Stimulated activated naive CD8-positive, alpha-beta T cell treated with anti-CD3 and anti-CD28 coated beads, Interleukin-15, Interleukin-2, amounts not matched to agents 100 U/mL and 50 U/mL, for 24 hours (primary cell): ENCODE measurements around the gene PLEKHB2.
"Not testable (repeated sequence)": the region's sequence is repeated elsewhere in the genome, so short reads cannot be mapped to it uniquely, and the experiment has no call there.

Source experiments
- ATAC-seq: fragments of 150-1000 bp; cut with Tn5 transposase; one replicate; pipeline ENCODE4 v1.10.0; 2021
- DNase-seq: peaks from one replicate; pipeline ENCODE4 v3.0.0; 2021

Gene PLEKHB2

DNA sequence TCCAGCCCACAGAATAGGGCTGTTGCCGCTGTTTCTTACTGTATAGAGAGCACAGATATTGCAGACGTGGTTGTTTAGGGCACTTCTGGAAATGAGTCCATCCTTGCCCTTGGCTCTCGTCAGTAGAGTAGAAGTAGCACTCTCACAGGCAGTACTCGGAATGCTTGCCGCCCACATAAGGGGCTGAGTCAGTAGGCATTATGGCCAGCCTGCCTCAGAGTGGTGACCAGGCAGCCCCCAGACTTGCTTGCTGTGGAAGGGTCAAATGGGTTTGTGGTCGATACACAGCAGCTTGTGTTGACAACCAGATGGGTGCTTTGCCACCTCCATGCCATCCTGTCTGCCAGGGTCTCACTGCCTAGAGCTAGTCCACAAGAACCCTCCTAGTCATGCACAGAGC is 38.7 kb downstream of the PLEKHB2 start:
- ATAC-seq (no peak), DNase-seq (no peak)

DNA sequence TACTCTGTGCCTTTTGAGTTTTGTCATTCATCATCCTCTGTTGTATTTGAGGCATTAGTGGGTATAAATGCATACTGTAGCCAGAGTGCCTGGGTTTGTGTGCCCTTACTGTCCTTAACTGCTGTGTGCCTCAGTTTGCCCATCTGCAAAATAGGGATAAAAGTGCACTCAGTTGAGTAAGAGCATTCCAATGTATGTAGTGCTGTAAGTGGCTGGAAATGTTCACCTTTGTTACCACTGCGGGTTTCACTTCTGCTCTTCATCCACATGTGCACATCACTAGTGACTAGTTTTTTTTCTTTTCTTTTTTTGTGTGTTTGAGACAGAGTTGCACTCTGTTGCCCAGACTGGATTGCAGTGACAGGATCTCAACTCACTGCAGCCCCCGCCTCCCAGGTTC is 39.9 kb downstream of the PLEKHB2 start:
- ATAC-seq (no peak), DNase-seq (no peak)

DNA sequence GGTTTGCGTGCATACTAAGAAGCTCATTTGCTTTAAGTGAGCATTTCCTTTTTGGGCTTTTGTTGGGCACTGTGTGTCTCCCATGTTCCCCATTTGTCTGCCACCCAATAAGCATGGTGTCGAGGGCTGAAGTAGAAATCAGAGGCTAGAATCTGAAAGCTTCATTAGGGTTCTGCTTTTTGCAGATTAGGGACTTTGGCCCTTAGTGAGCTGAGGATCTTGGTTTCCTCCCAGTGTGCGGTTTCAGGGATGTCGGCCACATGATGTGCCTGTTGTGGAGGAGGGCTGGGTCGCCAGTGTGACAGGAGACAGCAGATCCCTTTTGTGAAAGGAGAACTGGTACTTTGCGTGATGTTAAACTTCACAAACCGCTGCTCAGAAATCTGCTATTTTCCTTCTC is 41.1 kb downstream of the PLEKHB2 start:
- DNase-seq (no peak), ATAC-seq (no peak)

DNA sequence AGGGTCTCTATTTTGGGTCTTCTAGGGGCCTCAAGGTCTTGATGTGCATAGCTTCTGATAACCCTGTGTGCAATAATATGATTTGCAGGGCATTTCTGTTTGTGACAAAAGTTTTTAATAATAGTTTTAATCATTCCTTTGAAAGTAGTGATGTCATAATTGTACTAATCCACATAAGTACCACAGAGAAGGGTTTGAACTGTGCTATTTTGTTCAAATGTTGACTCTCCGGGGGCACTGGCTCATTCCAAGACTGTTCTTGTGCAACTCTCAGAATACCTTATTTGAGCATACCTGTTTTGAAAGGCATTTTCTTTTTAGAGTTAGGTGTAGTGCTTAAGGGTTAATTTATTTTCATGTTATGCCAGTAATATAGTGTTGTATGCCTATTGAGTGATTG is 41.6 kb downstream of the PLEKHB2 start:
- ATAC-seq (no peak), DNase-seq (no peak)

DNA sequence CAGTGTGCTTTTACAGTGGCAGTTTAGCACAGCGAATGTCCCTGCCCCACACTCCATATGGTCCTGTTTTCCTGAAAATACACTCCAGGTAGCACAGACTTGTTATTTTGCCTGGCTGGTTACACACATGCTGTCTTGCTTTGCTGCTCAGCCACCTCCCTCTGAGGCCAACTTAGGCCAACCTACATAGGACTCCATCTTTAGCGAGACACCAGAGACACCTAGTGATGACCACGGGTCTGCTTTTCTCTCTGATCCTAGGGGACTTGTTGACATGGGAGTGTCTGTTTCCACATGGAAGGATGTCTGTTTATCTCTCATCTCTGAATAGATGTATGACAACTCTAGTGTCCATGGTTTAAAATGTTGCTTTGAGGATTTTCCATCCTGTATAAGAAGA is 43.3 kb downstream of the PLEKHB2 start:
- DNase-seq (no peak), ATAC-seq (no peak)

DNA sequence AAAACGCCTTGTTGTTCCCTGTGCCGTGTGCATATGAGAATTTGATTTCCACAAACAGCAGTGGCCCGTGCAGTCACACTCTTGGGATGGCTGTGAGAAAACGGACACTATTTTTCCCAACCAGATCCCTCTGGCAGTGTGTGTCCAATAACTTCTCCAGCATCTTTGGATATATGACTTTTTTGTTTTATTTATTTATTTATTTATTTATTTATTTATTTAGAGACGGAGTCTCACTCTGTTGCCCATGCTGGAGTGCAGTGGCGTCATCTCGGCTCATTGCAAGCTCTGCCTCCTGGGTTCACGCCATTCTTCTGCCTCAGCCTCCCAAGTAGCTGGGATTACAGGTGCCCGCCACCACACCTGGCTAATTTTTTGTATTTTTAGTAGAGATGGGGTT is 45.0 kb downstream of the PLEKHB2 start:
- not testable (repeated sequence) for DNase-seq, ATAC-seq

DNA sequence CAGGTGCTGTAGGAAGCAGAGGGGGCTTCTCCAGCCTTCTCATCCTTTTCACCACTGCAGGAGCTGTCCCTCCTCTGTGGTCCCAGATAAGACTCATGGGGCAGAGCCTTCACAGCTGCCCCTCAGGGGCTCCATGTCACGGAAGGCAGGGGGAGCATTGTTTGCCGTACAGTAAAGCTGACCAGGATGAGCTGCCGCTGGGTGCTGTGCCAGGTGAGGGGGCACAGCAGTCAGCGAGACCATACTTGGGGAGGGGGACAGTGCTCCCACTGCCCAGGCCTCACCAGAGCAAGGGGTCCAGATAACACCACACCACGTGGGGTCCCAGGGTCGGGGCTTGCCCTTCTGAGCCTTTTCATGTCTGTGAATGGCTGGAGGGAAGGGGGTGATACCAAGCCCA is 46.3 kb downstream of the PLEKHB2 start:
- no peak for ATAC-seq
- DNase-seq, result no peak

DNA sequence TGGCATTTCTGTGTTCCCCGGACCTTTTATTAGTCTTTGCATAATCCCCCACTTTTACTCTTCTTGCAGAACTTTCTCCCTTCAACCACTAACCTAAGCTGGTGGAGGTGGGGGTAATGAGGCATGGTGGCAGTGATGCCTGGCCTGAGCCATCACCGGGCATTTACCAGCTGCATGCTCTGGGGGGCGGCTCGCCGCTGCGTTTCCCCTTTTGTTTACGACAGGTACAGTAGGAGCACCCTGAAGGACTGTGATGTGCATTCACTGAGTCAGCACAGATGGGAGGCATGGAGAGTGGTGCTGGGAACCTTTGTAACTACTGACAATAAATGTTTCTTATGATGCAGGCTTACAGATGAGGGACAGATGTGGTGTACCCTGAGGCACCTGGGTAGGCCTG is 46.9 kb downstream of the PLEKHB2 start:
- no peak for ATAC-seq
- DNase-seq, result no peak

DNA sequence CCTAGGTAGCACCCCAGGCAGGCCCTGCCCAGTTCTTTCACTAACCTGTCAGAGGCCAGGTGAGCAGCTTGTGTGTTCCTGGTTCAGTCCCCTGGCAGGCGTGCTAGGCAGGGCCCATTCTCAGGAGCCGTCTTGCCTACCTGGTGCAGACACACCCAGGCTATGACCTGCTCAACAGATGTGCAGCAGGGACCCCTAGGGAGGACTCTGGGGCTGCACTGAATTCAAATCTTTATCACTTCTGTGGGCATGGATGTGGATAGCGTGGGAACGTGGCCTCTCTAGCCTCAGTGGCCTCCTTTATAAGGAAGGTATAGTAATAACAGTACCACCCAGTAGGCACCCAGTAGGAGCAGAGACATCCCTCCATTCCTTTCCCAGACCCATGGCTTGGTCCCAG is 48.4 kb downstream of the PLEKHB2 start:
- ATAC-seq, result no peak
- DNase-seq, result no peak

DNA sequence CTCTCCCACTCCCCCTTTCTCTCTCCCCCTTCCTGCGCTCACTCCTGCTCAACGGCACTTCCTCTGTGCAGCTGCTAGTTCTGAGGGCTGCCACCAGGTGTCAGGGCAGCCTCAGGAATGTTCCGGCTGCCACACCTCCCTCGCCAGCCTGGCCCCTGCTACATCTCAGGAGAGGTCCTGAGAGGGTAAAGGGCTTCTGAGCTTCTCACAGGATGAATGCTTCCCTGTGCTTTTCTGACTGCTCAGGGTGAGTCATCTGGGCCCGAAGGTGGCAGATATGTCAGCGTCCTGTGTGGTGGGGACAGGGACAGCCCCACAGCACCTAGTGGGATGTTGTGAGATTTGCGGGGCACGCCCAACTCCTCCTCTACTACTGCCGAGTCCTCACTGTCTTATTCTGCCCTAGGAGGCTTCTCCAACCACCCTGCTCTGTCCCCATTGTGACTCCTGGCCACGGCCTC is 49.0 kb downstream of the PLEKHB2 start:
- peak; percentile 100 for ATAC-seq
- DNase-seq, result peak; percentile 80

DNA sequence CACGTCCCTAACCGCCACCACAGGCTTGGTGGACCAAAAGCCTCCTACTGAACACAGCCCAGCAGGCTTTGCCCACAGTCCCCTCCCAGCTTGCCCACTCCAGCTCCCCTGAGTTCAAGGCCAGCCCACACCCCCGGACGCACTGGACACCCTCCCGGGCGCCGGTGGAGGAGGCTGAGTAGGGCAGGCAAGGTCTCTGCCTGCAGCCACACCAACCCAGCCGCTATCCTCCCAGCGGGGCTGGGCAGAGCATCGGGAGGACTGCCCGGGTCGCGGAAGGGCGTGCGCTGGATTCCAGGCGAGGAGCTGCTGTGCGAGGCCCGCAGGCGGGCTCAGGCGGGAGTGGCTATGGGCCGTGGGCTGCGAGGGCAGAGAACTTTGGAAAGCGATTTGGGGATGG is 49.5 kb downstream of the PLEKHB2 start:
- DNase-seq (no peak), ATAC-seq (no peak)

DNA sequence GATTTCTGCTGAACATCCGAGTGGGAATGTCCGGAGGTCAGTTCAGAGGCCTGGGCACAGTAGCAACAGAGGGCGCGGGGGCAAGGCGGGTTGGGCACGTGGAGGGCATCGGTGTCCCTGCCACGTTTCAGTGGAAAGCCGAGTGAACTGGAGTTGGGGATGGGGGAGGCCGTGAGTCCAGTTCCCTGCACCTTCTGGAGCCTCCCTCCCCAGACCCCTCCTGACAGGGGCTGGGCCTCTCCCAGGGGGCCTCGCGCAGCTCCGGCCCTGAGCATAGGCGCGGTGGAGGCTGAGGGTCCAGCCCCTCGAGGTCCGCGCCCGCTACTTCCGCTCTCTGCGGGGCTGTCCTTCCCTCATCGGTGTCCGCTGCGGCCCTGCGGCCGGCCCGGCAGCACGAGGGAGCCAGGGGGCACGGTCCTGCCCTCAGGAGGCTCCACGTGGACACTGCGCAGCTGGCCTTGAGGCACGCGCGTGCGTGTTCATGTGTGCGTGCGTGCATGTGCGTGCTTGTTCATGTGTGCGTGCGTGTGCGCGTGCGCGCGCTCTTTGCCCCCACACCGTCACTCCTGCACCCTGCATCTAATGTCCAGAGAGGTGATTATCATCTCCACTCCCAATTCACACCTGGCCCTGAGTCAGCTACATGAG is 50.2 kb downstream of the PLEKHB2 start:
- no peak for ATAC-seq

DNA sequence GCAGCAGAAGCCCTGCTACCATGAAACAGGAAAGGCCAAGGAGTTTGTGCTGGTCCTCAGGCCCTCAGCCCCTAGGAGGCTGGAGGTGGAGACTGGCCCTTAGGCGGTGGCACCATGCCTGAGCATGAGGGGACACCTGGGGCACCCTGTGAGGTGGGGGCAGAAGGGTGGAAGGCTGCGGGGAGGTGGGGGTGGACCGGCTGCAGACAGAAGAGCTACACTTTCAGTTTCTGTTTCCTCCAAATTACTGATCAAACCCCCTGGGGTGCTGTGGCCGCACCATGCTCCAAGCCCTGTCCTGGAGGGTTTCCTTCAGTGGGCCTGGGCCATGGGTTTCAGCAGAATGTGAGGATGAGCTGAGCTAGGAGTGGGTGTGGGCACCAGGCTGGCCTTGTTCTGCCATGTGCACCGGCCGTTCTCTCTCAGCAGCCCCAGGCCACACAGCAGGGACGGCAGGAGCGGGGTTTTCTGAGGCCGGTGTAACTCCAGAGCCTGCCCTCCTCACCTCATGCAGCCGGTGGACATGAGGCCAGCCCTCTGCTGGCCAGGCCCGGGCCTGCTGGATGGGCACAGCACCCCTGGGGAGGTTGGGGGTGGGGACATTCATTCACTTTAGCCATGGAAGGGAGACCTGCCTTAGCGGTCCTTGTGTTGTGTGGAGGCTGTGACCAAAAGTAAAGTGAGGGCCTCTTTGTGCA is 51.5 kb downstream of the PLEKHB2 start:
- DNase-seq (no peak), ATAC-seq (no peak)

More for the DNA sequence above, 50.2 kb downstream of the PLEKHB2 start:
- no peak for DNase-seq

DNA sequence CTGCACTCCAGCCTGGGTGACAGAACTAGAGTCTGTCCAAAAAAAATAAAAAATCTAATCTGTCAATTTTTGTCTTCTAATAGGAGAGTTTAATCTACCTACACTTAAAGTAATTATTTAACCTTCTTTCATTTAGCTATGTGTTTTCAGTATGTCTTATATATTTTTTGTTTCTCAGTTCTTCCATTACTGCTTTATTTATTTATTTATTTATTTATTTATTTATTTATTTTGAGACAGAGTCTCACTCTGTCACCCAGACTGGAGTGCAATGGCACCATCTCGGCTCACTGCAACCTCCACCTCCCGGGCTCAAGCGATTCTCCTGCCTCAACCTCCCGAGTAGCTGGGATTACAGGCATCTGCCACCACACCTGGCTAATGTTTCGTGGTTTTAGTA is 60.4 kb downstream of the PLEKHB2 start:
- not testable (repeated sequence) for DNase-seq, ATAC-seq

DNA sequence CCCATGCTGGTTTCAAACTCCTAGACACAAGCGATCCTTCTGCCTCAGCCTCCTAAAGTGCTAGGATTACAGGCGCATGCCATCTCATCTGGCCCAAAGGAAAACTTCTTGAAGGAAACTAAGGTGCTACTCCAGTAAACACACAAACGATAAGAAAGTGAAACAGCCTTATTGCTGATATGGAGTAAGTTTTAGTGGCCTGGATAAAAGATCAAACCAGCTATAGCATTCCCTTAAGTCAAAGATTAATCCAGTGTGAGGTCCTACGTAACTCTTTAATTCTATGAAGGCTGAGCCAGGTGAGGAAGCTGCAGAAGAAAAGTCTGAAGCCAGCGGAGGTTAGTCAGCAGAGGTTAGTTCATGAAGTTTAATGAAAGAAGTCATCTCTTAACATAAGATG is 63.4 kb downstream of the PLEKHB2 start:
- no peak for DNase-seq

DNA sequence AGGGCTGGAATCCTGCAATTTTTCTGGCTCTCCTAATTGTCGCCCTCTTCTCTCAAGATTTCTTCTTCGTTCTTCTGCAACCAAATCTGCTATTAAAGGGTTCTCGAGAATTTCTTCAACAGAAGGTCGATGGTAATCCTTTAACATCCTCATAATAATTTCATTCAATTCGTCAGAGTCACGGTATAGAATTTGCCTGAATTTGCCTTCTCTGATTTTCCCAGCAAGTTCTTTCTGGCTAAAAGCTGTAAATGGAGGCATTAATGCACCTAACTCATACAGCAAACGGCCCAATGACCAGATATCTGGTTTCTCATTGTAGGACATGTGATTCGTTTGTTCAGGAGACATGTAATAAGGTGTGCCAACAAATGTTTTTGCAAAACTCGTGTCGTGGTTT is 72.9 kb downstream of the PLEKHB2 start:
- not testable (repeated sequence) for DNase-seq, ATAC-seq

More for the DNA sequence above, 63.4 kb downstream of the PLEKHB2 start:
- no peak for ATAC-seq

DNA sequence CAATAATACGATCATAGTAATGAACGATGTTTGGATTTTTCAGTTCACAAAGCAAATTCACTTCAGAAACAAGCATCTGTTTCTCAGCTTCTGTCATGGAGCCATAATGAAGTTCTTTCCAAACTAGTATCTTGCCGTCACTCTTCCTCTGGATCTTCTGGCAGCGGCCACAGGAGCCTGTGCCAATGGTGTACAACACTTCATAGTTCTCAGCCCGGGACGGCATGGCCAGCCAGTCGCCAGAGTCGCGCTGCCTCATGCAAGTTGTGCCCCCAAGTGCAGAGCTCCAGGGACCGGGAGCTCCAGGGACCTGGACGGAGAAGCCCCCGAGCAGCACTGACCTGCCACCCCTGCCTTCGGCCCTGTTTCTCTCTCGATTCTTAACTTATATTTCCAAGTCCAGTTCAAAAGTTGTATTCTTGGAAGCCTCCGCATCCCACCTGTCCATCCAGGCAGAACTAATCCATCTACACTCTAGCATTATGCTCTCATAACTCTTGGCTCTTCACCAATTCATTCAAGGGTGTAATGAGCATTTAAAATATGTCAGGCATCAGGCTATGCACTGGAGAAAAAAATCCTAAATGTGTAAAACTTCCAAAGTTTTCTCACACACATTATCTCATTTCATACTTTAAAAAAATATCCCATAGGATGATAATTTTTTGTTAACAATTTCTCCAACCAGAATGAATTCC is 73.7 kb downstream of the PLEKHB2 start:
- not testable (repeated sequence) for DNase-seq, ATAC-seq

DNA sequence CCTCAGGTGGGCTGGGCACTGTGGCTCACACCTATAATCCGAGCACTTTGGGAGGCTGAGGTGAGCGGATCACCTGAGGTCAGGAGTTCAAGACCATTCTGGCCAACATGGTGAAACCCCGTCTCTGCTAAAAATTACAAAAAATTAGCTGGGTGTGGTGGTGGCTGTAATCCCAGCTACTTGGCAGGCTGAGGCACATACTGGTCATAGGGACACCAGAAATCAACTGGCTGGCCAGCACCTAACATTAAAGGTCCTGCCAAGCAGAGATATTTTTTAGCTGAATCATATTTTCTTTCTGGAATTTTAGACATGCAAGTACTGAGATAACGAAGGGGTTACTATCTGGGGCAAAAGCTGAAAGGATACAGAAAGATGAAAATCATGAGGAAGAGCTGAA is 76.3 kb downstream of the PLEKHB2 start:
- not testable (repeated sequence) for ATAC-seq, DNase-seq

DNA sequence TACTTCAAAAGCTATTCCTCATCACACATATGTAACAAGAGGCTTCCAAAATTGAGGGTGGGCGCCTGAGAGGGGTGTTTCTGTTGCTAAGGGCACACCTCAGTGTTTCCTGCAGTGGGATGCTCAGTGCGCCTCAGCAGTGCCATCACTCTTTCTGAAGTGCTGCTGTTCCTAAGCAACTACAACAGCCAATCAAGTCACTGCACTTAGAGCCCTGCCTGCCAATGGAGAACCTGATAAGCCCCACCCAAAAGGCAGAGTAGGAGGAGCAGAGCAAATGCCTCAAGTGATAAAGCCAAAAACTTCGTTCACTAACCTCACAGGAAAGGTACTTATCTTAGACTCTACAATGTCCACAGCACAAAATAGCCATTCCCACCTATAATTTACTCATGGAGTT is 88.3 kb downstream of the PLEKHB2 start:
- not testable (repeated sequence) for ATAC-seq, DNase-seq

DNA sequence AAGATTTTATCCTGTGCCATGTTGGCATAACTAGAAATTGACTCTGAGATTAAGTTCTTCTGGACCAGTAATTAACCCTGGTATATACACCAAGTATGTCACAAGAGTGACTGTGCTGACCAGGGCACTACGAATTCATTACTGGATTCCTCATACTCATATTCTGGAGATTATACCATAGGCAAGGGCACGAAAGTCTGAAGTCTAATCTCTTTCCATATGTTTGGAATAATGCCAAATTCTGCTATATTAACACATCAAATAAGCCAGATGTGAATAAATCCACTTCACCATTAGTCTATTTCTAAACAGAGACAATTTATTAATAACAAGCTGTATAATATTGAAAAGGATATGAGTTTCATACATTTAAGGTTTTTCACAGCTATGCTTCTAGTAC is 91.0 kb downstream of the PLEKHB2 start:
- DNase-seq, ATAC-seq: not testable (repeated sequence)
